HS-5 (cell line): ENCODE data around the gene LSM12.
"Not testable (repeated sequence)": the region's sequence is repeated elsewhere in the genome, so short reads cannot be mapped to it uniquely, and the experiment has no call there.

Source experiments
- DNase-seq: peaks from one replicate; pipeline ENCODE4 v3.0.0-alpha.2; 2012; ENCODE audit warnings: low read depth

LSM12 gene

GRCh38 chr17:44044071-44044470 lies 22.4 kb downstream of the LSM12 start:
- peak; percentile 19 for DNase-seq

- DNase-seq: no peak
Measured at GRCh38 chr17:44043272-44043696, 23.2 kb downstream of the LSM12 start.

- no peak for DNase-seq
Measured at GRCh38 chr17:44039829-44040635, 26.4 kb downstream of the LSM12 start.

- no peak for DNase-seq
Measured at GRCh38 chr17:44038604-44039011, 27.9 kb downstream of the LSM12 start.

- DNase-seq: no peak
Measured at GRCh38 chr17:44037471-44037870, 29.0 kb downstream of the LSM12 start.

GRCh38 chr17:44034688-44035087 lies 31.8 kb downstream of the LSM12 start:
- not testable (repeated sequence) for DNase-seq

- no peak for DNase-seq
Measured at GRCh38 chr17:44033861-44034408, 32.5 kb downstream of the LSM12 start.

- no peak for DNase-seq
Measured at GRCh38 chr17:44030482-44030881, 36.0 kb downstream of the LSM12 start.

- no peak for DNase-seq
Measured at GRCh38 chr17:44029736-44030135, 36.7 kb downstream of the LSM12 start.

GRCh38 chr17:44024853-44025252 lies 41.6 kb downstream of the LSM12 start:
- no peak for DNase-seq

- DNase-seq: no peak
Measured at GRCh38 chr17:44024271-44024663, 42.2 kb downstream of the LSM12 start.

- DNase-seq: no peak
Measured at GRCh38 chr17:44023545-44024270, 42.8 kb downstream of the LSM12 start.

- no peak for DNase-seq
Measured at GRCh38 chr17:44022246-44022645, 44.2 kb downstream of the LSM12 start.

- DNase-seq: not testable (repeated sequence)
Measured at GRCh38 chr17:44021227-44021626, 45.2 kb downstream of the LSM12 start.

GRCh38 chr17:44014437-44015172 lies 51.9 kb downstream of the LSM12 start, which contains the start of gene TMEM101:
TMEM101 (minus strand) TSS chr17:44014963; CDS start chr17:44014952, 11 bp downstream.
- peak; percentile 67 for DNase-seq

GRCh38 chr17:44014133-44014436 lies 52.4 kb downstream of the LSM12 start:
- no peak for DNase-seq

GRCh38 chr17:44012874-44013273 lies 53.6 kb downstream of the LSM12 start:
- no peak for DNase-seq

- no peak for DNase-seq
Measured at GRCh38 chr17:44012391-44012790, 54.1 kb downstream of the LSM12 start.

GRCh38 chr17:44011876-44012275 lies 54.6 kb downstream of the LSM12 start:
- DNase-seq: no peak

GRCh38 chr17:44010966-44011647 lies 55.4 kb downstream of the LSM12 start:
- DNase-seq: no peak

GRCh38 chr17:44008205-44008909 lies 58.1 kb downstream of the LSM12 start:
- DNase-seq: no peak
